ENCODE measurements around the gene F7. TPM values are rescaled to one million over a fixed set of nuclear protein-coding genes. Genes with fewer than 3 reads are reported as not detected.
"Not testable (repeated sequence)": the region's sequence is repeated elsewhere in the genome, so short reads cannot be mapped to it uniquely, and the experiment has no call there.

F7 gene
- polyA plus RNA-seq, 3 donors from 2014 or later, result 0.77 TPM; not detected in 2

- Mint-ChIP-seq H3K36me3 (no peaks in the 10 kb centered on the region), H3K9me3 (no peaks in the 10 kb centered on the region), H3K27me3 (ENCODE audit: low read depth in 3 of 3) (peaks cover 18 to 29% (median 24%) of the 10 kb centered on the region in 3 donors)
Measured at GRCh38 chr13:113152984-113153809, 47.6 kb downstream of the F7 start.

DNA sequence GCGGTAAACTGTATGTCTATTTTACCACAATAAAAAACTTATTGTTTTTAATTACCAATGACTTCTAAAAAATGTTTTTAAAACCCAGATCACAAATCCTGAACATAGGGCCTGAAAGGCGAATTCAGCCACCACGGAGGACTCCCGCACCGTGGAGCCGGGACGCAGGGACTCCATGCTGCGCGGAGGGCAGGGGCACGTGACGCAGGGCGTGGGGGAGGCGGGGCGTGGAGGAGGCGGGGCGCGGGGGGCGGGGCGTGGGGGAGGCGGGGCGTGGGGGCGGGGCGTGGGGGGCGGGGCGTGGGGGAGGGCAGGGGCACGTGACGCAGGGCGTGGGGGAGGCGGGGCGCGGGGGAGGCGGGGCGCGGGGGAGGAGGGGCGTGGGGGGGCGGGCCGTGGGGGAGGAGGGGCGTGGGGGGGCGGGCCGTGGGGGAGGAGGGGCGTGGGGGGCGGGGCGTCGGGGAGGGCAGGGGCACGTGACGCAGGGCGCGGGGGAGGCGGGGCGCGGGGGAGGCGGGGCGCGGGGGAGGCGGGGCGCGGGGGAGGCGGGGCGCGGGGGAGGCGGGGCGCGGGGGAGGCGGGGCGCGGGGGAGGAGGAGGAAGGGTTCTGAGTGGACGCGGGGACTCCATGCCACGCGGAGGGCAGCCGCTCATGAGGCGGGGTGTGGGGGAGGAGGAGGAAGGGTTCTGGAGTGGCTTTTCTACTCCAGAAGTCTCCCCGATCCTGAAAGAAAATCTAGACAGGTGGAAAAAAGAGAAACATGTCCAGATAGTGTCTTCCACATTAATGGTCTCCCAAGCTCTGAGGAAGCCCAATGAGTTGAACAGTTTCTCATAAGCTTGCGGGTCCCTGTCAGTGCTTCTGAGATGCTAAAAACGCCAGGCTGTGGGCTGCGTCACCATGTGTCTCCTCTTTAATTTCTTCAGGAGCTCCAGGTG, 48.5 kb downstream of the F7 start:
- Mint-ChIP-seq H3K9me3 (no peaks in the 10 kb centered on the region), H3K27me3 (ENCODE audit: low read depth in 3 of 3) (peaks cover 18 to 29% (median 24%) of the 10 kb centered on the region in 3 donors), H3K4me3 (peak overlapping the region; percentile 85 to 94 (median 85)), H3K4me1 (peaks cover 25 to 30% of the 10 kb centered on the region in 2 donors), H3K36me3 (no peaks in the 10 kb centered on the region), H3K27ac (peak overlapping the region; percentile 79 to 96 (median 88))
- DNase-seq, result peak; percentile 70 to 73 (median 71)

More at GRCh38 chr13:113152984-113153809, 47.6 kb downstream of the F7 start:
- H3K4me1 Mint-ChIP-seq, result peaks cover 25 to 30% of the 10 kb centered on the region in 2 donors
- H3K4me3 Mint-ChIP-seq, result peak overlapping the region; percentile 85 to 94 (median 87)
- peak overlapping the region; percentile 69 to 96 (median 91) for H3K27ac Mint-ChIP-seq
- DNase-seq, result peak in 2 of 3 donors; percentile 22 to 30

DNA sequence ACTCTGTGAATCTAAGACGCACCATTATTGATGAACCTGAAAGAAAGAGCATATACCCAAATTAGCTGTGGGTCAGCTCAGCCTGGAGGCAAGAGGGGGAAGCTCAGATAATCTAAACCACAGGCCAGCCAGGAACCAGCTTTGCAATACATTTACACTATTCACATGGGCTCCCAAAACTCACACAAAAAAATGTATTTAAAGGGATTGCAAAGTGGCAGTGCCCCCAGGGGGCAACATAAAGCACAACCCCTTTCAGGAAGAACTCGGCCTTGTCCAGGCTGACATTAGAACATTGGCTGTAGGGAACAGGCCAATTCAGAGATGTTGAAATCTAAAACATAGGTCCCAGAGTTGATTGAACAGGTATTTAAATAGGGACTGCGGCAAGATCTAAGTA, 49.6 kb downstream of the F7 start:
- DNase-seq, result no peak
- Mint-ChIP-seq H3K4me1 (peaks cover 25 to 33% of the 10 kb centered on the region in 2 donors), H3K9me3 (no peaks in the 10 kb centered on the region), H3K27ac (peak overlapping the region; percentile 75 to 96 (median 86)), H3K27me3 (ENCODE audit: low read depth in 3 of 3) (peaks cover 18 to 29% (median 24%) of the 10 kb centered on the region in 3 donors), H3K4me3 (peak overlapping the region; percentile 48 to 73 (median 66)), H3K36me3 (no peaks in the 10 kb centered on the region)

- Mint-ChIP-seq H3K4me1 (peaks cover 27 to 36% of the 10 kb centered on the region in 2 donors), H3K27ac (peak overlapping the region in 3 of 6 donors; percentile 19 to 75 (median 62)), H3K9me3 (no peaks in the 10 kb centered on the region)
Measured at GRCh38 chr13:113155982-113156655, 50.5 kb downstream of the F7 start.

GRCh38 chr13:113157206-113157928, 51.8 kb downstream of the F7 start:
- peak overlapping the region in 3 of 6 donors; percentile 6 to 73 (median 14) for H3K27ac Mint-ChIP-seq
- no peaks in the 10 kb centered on the region for H3K9me3 Mint-ChIP-seq
- no peaks in the 10 kb centered on the region for H3K36me3 Mint-ChIP-seq
- no peak overlapping the region for H3K4me3 Mint-ChIP-seq
- H3K27me3 Mint-ChIP-seq (ENCODE audit: low read depth in 3 of 3), result peaks cover 16 to 26% (median 21%) of the 10 kb centered on the region in 3 donors
- DNase-seq, result no peak
- peaks cover 27 to 34% of the 10 kb centered on the region in 2 donors for H3K4me1 Mint-ChIP-seq

More at GRCh38 chr13:113155982-113156655, 50.5 kb downstream of the F7 start:
- Mint-ChIP-seq H3K4me3 (no peak overlapping the region), H3K27me3 (ENCODE audit: low read depth in 3 of 3) (peaks cover 18 to 27% (median 24%) of the 10 kb centered on the region in 3 donors), H3K36me3 (no peaks in the 10 kb centered on the region)
- no peak for DNase-seq

DNA sequence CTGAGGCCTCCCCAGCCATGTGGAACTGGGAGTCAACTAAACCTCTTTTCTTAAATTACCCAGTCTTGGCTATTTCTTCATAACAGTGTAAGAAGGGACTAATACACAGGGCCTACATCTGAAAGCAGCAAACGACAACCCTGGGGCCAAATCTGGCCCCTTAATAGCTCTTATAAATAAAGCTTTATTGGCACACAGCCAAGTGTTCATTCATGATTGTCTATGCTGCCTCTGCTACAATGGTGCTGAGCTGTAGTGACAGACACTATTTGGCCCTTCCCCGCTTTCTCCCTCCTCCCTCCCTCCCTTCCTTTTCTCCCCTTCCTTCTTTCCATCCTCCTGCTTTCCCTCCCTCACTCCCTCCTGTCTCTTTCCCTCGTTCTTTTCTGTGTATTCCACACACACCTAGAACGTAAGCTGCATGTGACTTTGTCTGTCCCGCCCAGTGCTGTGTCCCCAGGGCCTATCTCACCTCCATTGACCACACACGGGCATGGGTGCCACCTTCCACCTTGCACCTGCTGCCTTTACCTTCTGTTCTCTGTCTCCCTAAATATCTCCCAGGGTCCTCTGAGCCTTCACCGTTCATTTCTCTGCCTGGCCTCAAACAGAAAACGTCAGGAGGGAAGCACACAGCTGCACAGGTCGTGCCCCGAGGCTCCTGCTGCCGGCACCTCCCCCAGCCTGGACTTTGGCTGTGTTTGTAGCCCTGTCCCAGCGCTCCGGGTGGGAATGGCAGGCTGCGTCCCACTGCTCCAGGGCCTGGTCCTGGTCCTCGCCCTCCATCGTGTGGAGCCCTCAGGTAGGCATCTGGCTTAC, 52.5 kb downstream of the F7 start, which contains the start of gene PROZ:
Gene PROZ (plus strand): TSS at position 720 of the 819 bp plus-strand sequence. CDS start 13 bp downstream, at position 733.
- H3K27ac Mint-ChIP-seq, result peak within 1 kb of the TSS in 3 of 6 donors; percentile 6 to 73 (median 14)

DNA sequence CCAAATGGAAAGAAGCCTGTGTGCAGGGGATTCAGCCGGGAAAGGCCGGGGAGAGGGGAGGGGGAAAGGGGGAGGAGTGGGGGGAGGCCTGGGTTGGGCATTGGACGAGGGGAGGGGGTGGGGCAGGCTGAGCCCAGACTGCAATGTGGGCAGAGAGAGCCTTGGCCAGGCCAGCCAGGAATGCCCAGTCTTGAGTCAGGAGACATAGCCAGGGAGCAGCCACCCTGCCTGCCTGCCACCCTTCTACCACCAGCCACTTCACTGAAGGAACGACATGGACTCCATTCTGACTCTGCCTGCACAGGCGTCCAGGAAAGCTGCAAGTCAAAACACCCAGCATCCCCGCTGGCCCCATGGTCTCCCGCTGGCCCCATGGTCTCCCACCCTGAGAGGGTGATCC, 53.4 kb downstream of the F7 start:
- peaks cover 4 to 15% (median 12%) of the 10 kb centered on the region in 3 donors for H3K27me3 Mint-ChIP-seq (ENCODE audit: low read depth in 3 of 3)
- H3K27ac Mint-ChIP-seq, result no peak overlapping the region
- H3K4me1 Mint-ChIP-seq, result peaks cover 17 to 33% of the 10 kb centered on the region in 2 donors
- DNase-seq, result no peak
- no peak overlapping the region for H3K4me3 Mint-ChIP-seq
- H3K9me3 Mint-ChIP-seq, result no peaks in the 10 kb centered on the region
- H3K36me3 Mint-ChIP-seq, result no peaks in the 10 kb centered on the region

More for the DNA sequence above, 52.5 kb downstream of the F7 start, which contains the start of gene PROZ:
- peak within 1 kb of the TSS in 1 of 5 donors; percentile 14 for H3K4me3 Mint-ChIP-seq
- H3K4me1 Mint-ChIP-seq, result peaks cover 21 to 32% of the 10 kb centered on the region in 2 donors
- DNase-seq, result no peak
- H3K36me3 Mint-ChIP-seq, result no peaks in the 10 kb centered on the region
- H3K9me3 Mint-ChIP-seq, result no peaks in the 10 kb centered on the region
- peaks cover 10 to 19% (median 17%) of the 10 kb centered on the region in 3 donors for H3K27me3 Mint-ChIP-seq (ENCODE audit: low read depth in 3 of 3)

- peaks cover 4 to 11% (median 8%) of the 10 kb centered on the region in 3 donors for H3K27me3 Mint-ChIP-seq (ENCODE audit: low read depth in 3 of 3)
- peak overlapping the region in 1 of 5 donors; percentile 14 for H3K4me3 Mint-ChIP-seq
- no peaks in the 10 kb centered on the region for H3K36me3 Mint-ChIP-seq
- H3K4me1 Mint-ChIP-seq, result peaks cover 13 to 34% of the 10 kb centered on the region in 2 donors
- peak overlapping the region in 1 of 6 donors; percentile 22 for H3K27ac Mint-ChIP-seq
- H3K9me3 Mint-ChIP-seq, result no peaks in the 10 kb centered on the region
- no peak for DNase-seq
Measured at GRCh38 chr13:113159701-113160100, 54.1 kb downstream of the F7 start.

GRCh38 chr13:113160983-113161382, 55.4 kb downstream of the F7 start:
- Mint-ChIP-seq H3K27ac (peak overlapping the region in 5 of 6 donors; percentile 28 to 80 (median 73)), H3K4me1 (peaks cover 10 to 34% of the 10 kb centered on the region in 2 donors), H3K36me3 (no peaks in the 10 kb centered on the region), H3K27me3 (ENCODE audit: low read depth in 3 of 3) (peaks cover 1 to 9% (median 2%) of the 10 kb centered on the region in 3 donors), H3K9me3 (no peaks in the 10 kb centered on the region), H3K4me3 (peak overlapping the region in 4 of 5 donors; percentile 61 to 78 (median 68))
- no peak for DNase-seq

DNA sequence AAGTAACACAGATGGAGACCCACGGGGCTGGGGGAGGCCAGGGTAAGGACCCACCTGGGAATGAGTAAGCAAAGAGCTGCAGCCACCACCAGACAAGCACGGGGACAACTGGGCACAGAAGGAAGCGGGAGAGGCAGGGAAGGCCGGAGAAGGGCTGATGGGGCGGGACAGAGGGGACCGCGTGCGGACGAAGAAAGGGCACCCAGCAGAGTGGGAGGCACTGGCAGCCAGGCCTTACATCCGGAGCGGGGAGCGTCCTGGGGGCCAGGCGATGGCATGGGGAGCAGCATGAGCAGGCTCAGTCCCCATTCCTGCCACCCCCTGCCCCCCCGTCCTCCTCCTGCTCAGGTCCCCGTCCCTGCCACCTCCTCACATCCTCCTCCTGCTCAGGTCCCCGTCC, 55.8 kb downstream of the F7 start:
- Mint-ChIP-seq H3K4me1 (peaks cover 14 to 38% of the 10 kb centered on the region in 2 donors), H3K4me3 (peak overlapping the region; percentile 55 to 78 (median 63)), H3K27ac (peak overlapping the region in 4 of 6 donors; percentile 28 to 80 (median 75)), H3K27me3 (ENCODE audit: low read depth in 3 of 3) (peaks cover 1 to 9% (median 2%) of the 10 kb centered on the region in 3 donors), H3K36me3 (no peaks in the 10 kb centered on the region), H3K9me3 (no peaks in the 10 kb centered on the region)
- DNase-seq, result no peak

DNA sequence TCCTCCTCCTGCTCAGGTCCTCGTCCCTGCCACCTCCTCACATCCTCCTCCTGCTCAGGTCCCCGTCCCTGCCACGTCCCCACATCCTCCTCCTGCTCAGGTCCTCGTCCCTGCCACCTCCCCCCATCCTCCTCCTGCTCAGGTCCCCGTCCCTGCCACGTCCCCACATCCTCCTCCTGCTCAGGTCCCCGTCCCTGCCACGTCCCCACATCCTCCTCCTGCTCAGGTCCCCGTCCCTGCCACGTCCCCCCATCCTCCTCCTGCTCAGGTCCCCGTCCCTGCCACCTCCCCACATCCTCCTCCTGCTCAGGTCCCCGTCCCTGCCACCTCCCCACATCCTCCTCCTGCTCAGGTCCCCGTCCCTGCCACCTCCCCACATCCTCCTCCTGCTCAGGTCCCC, 56.4 kb downstream of the F7 start:
- not testable (repeated sequence) for H3K27ac Mint-ChIP-seq; H3K36me3 Mint-ChIP-seq; H3K27me3 Mint-ChIP-seq (ENCODE audit: low read depth in 3 of 3); H3K9me3 Mint-ChIP-seq; DNase-seq; H3K4me3 Mint-ChIP-seq
- peaks cover 17 to 41% of the 10 kb centered on the region in 2 donors for H3K4me1 Mint-ChIP-seq
